OCI-LY1 (cell line): ENCODE measurements around the gene MFSD11.

ENCODE experiments used
- EZH2 ChIP-seq: fragments of 200-600 bp; sonication (generic), shearing (Covaris generic); IDR thresholded peaks from 2 replicates; pipeline ENCODE4 v1.8.0; 2017; ENCODE audit warnings: borderline replicate concordance, mixed run types, mild to moderate bottlenecking, antibody characterized with exemption, low read length, moderate library complexity, mixed read lengths
- TF ChIP-seq, protein P1 (sequence below): fragments of 200-600 bp; sonication (generic), shearing (Covaris generic); IDR thresholded peaks from 2 replicates; pipeline ENCODE4 v1.5.1; 2017; ENCODE audit warnings: mild to moderate bottlenecking, antibody characterized with exemption, low read length, moderate library complexity, mixed read lengths

DNA sequence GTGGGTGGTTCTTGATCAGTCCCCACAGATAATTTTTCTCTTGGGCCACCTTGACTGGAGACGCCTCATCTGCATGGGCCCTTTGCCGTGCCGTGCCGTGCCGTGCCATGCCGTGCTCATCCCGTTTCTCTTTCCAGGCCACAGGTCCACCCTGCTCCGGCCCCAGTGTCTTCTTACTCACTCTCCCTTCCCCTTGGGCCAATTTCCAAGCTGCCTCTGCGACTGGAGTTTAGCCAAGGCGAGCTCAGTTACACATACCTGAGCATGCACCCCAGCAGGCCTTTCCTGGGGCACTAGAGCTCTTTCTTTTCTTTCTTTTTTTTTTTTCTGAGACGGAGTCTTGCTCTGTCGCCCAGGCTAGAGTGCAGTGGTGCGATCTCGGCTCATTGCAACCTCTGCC, 89.8 kb downstream of the MFSD11 start:
- TF ChIP-seq EZH2 = no peak
- TF ChIP-seq, protein P1, sequence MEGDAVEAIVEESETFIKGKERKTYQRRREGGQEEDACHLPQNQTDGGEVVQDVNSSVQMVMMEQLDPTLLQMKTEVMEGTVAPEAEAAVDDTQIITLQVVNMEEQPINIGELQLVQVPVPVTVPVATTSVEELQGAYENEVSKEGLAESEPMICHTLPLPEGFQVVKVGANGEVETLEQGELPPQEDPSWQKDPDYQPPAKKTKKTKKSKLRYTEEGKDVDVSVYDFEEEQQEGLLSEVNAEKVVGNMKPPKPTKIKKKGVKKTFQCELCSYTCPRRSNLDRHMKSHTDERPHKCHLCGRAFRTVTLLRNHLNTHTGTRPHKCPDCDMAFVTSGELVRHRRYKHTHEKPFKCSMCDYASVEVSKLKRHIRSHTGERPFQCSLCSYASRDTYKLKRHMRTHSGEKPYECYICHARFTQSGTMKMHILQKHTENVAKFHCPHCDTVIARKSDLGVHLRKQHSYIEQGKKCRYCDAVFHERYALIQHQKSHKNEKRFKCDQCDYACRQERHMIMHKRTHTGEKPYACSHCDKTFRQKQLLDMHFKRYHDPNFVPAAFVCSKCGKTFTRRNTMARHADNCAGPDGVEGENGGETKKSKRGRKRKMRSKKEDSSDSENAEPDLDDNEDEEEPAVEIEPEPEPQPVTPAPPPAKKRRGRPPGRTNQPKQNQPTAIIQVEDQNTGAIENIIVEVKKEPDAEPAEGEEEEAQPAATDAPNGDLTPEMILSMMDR = no peak
